ENCODE measurements around the gene GJD3.

GRCh38 chr17:40412880-40413279 lies 48.3 kb upstream of the GJD3 start:
- TF ChIP-seq EP300 (IDR thresholded peaks at IDR 0.05): no peak
- no peak for TF ChIP-seq CTCF (IDR thresholded peaks at IDR 0.05)
- no peak for TF ChIP-seq POLR2A (IDR thresholded peaks at IDR 0.05)

All from suprapubic skin (tissue), 3 donors.